Measurements from ENCODE around the gene PTPRT. TPM values are rescaled to one million over a fixed set of nuclear protein-coding genes. Genes with fewer than 3 reads are reported as not detected.

Gene PTPRT
- total RNA-seq, 1 donor from 2014 or later, result 0.56 TPM

GRCh38 chr20:43017241-43018030, 172.3 kb downstream of the PTPRT start:
- H3K9me3 Mint-ChIP-seq, result no peaks in the 10 kb centered on the region
- H3K27me3 Mint-ChIP-seq (ENCODE audit: low read depth), result peaks cover 26% of the 10 kb centered on the region
- no peak for DNase-seq (ENCODE audit: low read depth, low spot score)
- peak overlapping the region; percentile 75 for H3K27ac Mint-ChIP-seq (ENCODE audit: unreplicated experiment)
- H3K36me3 Mint-ChIP-seq (ENCODE audit: low read depth), result no peaks in the 10 kb centered on the region
- TF ChIP-seq CTCF (conservative IDR thresholded peaks at IDR 0.05), result no peak
- no peak overlapping the region for H3K4me3 Mint-ChIP-seq
- no peaks in the 10 kb centered on the region for H3K4me1 Mint-ChIP-seq

- H3K36me3 Mint-ChIP-seq (ENCODE audit: low read depth), result no peaks in the 10 kb centered on the region
- H3K27me3 Mint-ChIP-seq (ENCODE audit: low read depth), result peaks cover 29% of the 10 kb centered on the region
- H3K4me3 Mint-ChIP-seq, result no peak overlapping the region
- no peak for DNase-seq (ENCODE audit: low read depth, low spot score)
- H3K27ac Mint-ChIP-seq (ENCODE audit: unreplicated experiment), result no peak overlapping the region
- H3K9me3 Mint-ChIP-seq, result peaks cover 3% of the 10 kb centered on the region
- TF ChIP-seq CTCF (conservative IDR thresholded peaks at IDR 0.05), result no peak
- no peaks in the 10 kb centered on the region for H3K4me1 Mint-ChIP-seq
Observed at GRCh38 chr20:43016257-43016656, 173.4 kb downstream of the PTPRT start.

GRCh38 chr20:43015566-43015965, 174.1 kb downstream of the PTPRT start:
- H3K4me3 Mint-ChIP-seq, result no peak overlapping the region
- peaks cover 29% of the 10 kb centered on the region for H3K27me3 Mint-ChIP-seq (ENCODE audit: low read depth)

GRCh38 chr20:43014206-43014605, 175.5 kb downstream of the PTPRT start:
- DNase-seq (ENCODE audit: low read depth, low spot score), result no peak
- peaks cover 29% of the 10 kb centered on the region for H3K27me3 Mint-ChIP-seq (ENCODE audit: low read depth)
- TF ChIP-seq CTCF (conservative IDR thresholded peaks at IDR 0.05), result no peak
- H3K27ac Mint-ChIP-seq (ENCODE audit: unreplicated experiment), result no peak overlapping the region
- H3K4me3 Mint-ChIP-seq, result no peak overlapping the region
- H3K4me1 Mint-ChIP-seq, result no peaks in the 10 kb centered on the region
- no peaks in the 10 kb centered on the region for H3K36me3 Mint-ChIP-seq (ENCODE audit: low read depth)
- H3K9me3 Mint-ChIP-seq, result peaks cover 10% of the 10 kb centered on the region

More at GRCh38 chr20:43015566-43015965, 174.1 kb downstream of the PTPRT start:
- H3K9me3 Mint-ChIP-seq, result peaks cover 3% of the 10 kb centered on the region
- DNase-seq (ENCODE audit: low read depth, low spot score), result no peak
- no peaks in the 10 kb centered on the region for H3K4me1 Mint-ChIP-seq
- no peaks in the 10 kb centered on the region for H3K36me3 Mint-ChIP-seq (ENCODE audit: low read depth)
- TF ChIP-seq CTCF (conservative IDR thresholded peaks at IDR 0.05), result no peak
- H3K27ac Mint-ChIP-seq (ENCODE audit: unreplicated experiment), result no peak overlapping the region

- Mint-ChIP-seq H3K27me3 (ENCODE audit: low read depth) (peaks cover 21% of the 10 kb centered on the region), H3K27ac (ENCODE audit: unreplicated experiment) (no peak overlapping the region), H3K4me1 (no peaks in the 10 kb centered on the region), H3K9me3 (peaks cover 10% of the 10 kb centered on the region), H3K36me3 (ENCODE audit: low read depth) (no peaks in the 10 kb centered on the region), H3K4me3 (no peak overlapping the region)
- no peak for TF ChIP-seq CTCF (conservative IDR thresholded peaks at IDR 0.05)
- DNase-seq (ENCODE audit: low read depth, low spot score), result no peak
Observed at GRCh38 chr20:43011491-43011890, 178.2 kb downstream of the PTPRT start.
